Ascending aorta (tissue), 2 donors: ENCODE results near the gene PRPF40B. TPM values are rescaled to one million over a fixed set of nuclear protein-coding genes. Genes with fewer than 3 reads are reported as not detected.

Experiments
- DNase-seq, 2 donors: peaks; one replicate each; pipeline ENCODE4 v3.0.0-alpha.2; 2019; ENCODE audit warnings: low spot score in 2 of 2
- H3K27ac ChIP-seq, 2 donors: fragments of 200-600 bp; sonication (generic); one replicate each; pipeline ENCODE4 v1.5.1; 2016 to 2017; ENCODE audit warnings: mild to moderate bottlenecking in 1 of 2
- H3K27me3 ChIP-seq: fragments of 200-600 bp; sonication (generic); one replicate; pipeline ENCODE4 v1.5.1; 2017
- H3K36me3 ChIP-seq, 2 donors: fragments of 200-600 bp; sonication (generic); one replicate each; pipeline ENCODE4 v1.5.1; 2016
- H3K4me1 ChIP-seq, 2 donors: fragments of 200-600 bp; sonication (generic); one replicate each; pipeline ENCODE4 v1.5.1; 2016 to 2017; ENCODE audit warnings: mild to moderate bottlenecking in 1 of 2
- H3K4me3 ChIP-seq, 2 donors: fragments of 200-600 bp; sonication (generic); one replicate each; pipeline ENCODE4 v1.5.1; 2016 to 2017; ENCODE audit warnings: mild to moderate bottlenecking in 1 of 2
- H3K9me3 ChIP-seq, 2 donors: fragments of 200-600 bp; sonication (generic); one replicate each; pipeline ENCODE4 v1.5.1; 2016
- CTCF ChIP-seq, 3 experiments: fragments of 200-600 bp in 2 of 3; fragments of 450-650 bp in 1 of 3; sonication (generic) in 2 of 3; IDR thresholded peaks; one replicate each; pipeline ENCODE4 v1.5.1; 2016 to 2019; ENCODE audit warnings: antibody characterized with exemption in 3 of 3, mild to moderate bottlenecking in 1 of 3, moderate library complexity in 1 of 3
- intact Hi-C: fragments of 100-400 bp; cut with DNase I; formaldehyde crosslinking; loops from one replicate; pipeline ENCODE4 v1.15.1; 2023
- total RNA-seq: library from RNA; depleted of rRNA; stranded (reverse); fragments of >200 nt; gene quantifications from one replicate; pipeline ENCODE4 v1.1.0, GENCODE V29; 2016

PRPF40B gene
- total RNA-seq, 1 donor from 2014 or later: 9.5 TPM

GRCh38 chr12:49631336-49631907, 8.1 kb downstream of the PRPF40B start:
- H3K36me3 ChIP-seq: peaks cover 12 to 37% of the 10 kb centered on the region in 2 donors
- no peak for DNase-seq
- TF ChIP-seq CTCF (IDR thresholded peaks at IDR 0.05): no peak
- no peaks in the 10 kb centered on the region for H3K4me1 ChIP-seq
- no peak overlapping the region for H3K27ac ChIP-seq
- H3K27me3 ChIP-seq: no peaks in the 10 kb centered on the region
- no peaks in the 10 kb centered on the region for H3K9me3 ChIP-seq
- H3K4me3 ChIP-seq: no peak overlapping the region
- intact Hi-C loops: no loop called here

- no peaks in the 10 kb centered on the region for H3K9me3 ChIP-seq
- H3K36me3 ChIP-seq: peaks cover 13 to 40% of the 10 kb centered on the region in 2 donors
- no peaks in the 10 kb centered on the region for H3K27me3 ChIP-seq
- no peak overlapping the region for H3K27ac ChIP-seq
- H3K4me3 ChIP-seq: no peak overlapping the region
- no peak for TF ChIP-seq CTCF (IDR thresholded peaks at IDR 0.05)
- H3K4me1 ChIP-seq: no peaks in the 10 kb centered on the region
- intact Hi-C loops: no loop called here
- no peak for DNase-seq
These were observed 9.0 kb downstream of the PRPF40B start for GRCh38 chr12:49632401-49632800.

DNA sequence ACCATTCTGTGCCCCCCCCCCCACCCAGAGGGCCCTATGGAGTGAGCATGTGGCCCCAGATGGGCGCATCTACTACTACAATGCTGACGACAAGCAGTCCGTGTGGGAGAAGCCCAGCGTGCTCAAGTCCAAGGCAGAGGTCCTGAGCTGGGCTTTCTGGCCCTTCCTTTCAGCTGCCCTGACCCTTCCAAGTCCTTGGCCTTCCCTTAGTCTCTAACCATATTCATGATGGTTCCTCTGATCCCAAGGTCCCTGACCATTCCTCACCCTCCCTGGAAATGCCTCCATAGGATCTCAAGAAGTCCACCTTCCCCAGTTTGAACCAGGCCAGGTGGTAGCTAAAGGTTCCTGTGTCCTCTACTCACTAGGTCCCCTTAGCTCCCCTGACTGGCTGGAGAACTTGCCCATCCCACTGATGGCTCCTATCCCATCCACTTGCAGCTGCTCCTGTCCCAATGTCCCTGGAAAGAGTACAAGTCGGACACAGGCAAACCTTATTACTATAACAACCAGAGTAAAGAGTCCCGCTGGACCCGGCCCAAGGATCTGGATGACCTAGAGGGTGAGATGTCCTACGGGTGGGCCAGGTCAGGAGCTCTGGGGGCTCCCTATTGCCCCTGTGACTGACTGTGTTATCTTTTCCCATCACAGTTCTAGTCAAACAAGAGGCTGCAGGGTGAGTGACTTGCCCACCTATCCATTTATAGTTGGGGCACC, 9.8 kb downstream of the PRPF40B start:
- no peaks in the 10 kb centered on the region for H3K4me1 ChIP-seq
- intact Hi-C loops: no loop called here
- H3K4me3 ChIP-seq: no peak overlapping the region
- peaks cover 13 to 47% of the 10 kb centered on the region in 2 donors for H3K36me3 ChIP-seq
- TF ChIP-seq CTCF (IDR thresholded peaks at IDR 0.05): no peak
- no peaks in the 10 kb centered on the region for H3K9me3 ChIP-seq
- H3K27ac ChIP-seq: no peak overlapping the region
- DNase-seq: no peak
- no peaks in the 10 kb centered on the region for H3K27me3 ChIP-seq

GRCh38 chr12:49633703-49634345, 10.5 kb downstream of the PRPF40B start:
- Histone ChIP-seq H3K27me3 (no peaks in the 10 kb centered on the region), H3K27ac (no peak overlapping the region), H3K4me3 (no peak overlapping the region), H3K36me3 (peaks cover 13 to 51% of the 10 kb centered on the region in 2 donors), H3K4me1 (no peaks in the 10 kb centered on the region), H3K9me3 (no peaks in the 10 kb centered on the region)
- DNase-seq: no peak
- no peak for TF ChIP-seq CTCF (IDR thresholded peaks at IDR 0.05)
- intact Hi-C loops: no loop called here

DNA sequence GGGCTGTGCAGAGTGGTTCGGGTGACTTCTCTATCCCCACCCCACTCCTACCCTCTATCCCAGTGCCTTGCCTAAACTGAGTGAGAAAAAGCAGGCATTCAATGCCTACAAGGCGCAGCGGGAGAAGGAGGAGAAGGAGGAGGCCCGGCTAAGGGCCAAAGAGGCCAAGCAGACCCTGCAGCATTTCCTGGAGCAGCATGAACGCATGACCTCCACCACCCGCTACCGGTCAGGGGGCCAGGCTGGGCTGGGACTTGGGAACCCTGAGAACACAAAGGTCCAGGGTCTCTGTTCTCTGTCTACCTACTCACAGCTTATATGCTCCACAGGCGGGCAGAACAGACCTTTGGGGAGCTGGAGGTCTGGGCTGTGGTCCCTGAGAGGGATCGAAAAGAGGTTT, 11.7 kb downstream of the PRPF40B start:
- Histone ChIP-seq H3K27me3 (no peaks in the 10 kb centered on the region), H3K27ac (no peak overlapping the region), H3K36me3 (peaks cover 18 to 63% of the 10 kb centered on the region in 2 donors), H3K4me1 (no peaks in the 10 kb centered on the region), H3K9me3 (no peaks in the 10 kb centered on the region), H3K4me3 (no peak overlapping the region)
- TF ChIP-seq CTCF (IDR thresholded peaks at IDR 0.05): no peak
- intact Hi-C loops: no loop called here
- DNase-seq: no peak
